Jurkat, Clone E6-1 (cell line): Measurements from ENCODE around the gene ABITRAM.

ENCODE experiments used
- DNase-seq: peaks from one replicate; pipeline ENCODE4 v3.0.0-alpha.2; 2011; ENCODE audit warnings: low read depth, low spot score
- H3K4me3 ChIP-seq: 2 replicates; pipeline ENCODE4 v1.5.1; 2011; ENCODE audit warnings: mild to moderate bottlenecking, low read length, control low read depth, moderate library complexity

Gene ABITRAM

DNA sequence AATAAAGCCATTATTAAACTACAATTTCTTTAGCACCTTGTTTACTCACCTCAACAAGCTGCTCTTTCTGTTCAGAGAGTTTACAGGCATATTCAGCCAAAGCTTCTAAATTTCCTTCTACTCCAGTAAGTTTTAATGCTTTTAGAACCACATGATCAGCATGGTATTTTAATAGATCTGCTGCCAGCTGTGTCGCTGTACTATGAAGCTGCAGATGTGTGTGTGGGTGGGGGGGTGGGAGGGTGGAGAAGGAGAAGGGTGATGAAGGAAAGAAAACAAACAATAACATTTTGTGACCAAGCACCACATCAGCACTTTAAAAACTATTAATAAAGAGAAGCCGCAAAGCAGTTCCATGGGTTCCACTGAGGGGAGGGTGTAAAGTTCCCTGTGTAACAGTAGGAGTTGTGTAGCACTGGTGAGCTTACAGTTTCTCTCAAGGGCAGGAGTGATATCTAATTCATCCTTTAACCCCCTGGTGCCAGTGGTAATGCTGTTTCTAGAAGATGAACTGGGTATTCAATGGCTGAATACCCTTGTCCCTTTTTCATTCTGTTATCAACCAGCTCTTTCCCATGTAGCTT is 38.5 kb downstream of the ABITRAM start:
- no peak for DNase-seq

GRCh38 chr9:108973895-108974294 is 39.7 kb downstream of the ABITRAM start:
- H3K4me3 ChIP-seq, result no peak overlapping the region
- DNase-seq, result no peak

More for the DNA sequence above, 38.5 kb downstream of the ABITRAM start:
- no peak overlapping the region for H3K4me3 ChIP-seq

DNA sequence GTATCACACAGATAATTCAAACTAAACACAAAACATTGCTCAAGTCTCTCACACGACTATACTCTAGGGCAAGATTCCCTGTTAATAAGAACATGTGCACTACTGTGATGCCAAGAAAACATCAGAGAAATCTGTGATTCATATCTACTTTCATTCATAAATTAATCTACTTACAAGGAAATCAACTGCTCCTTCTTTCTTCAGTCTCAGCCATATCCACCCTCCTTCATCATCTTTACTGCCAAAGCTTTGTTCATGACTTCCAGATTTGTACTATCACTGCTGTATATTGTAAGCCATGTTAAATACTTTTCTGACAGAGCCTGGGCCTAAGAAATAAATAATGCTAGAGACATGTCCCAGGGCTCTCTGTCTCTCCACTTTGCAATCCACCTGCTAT is 44.0 kb downstream of the ABITRAM start:
- no peak for DNase-seq
- no peak overlapping the region for H3K4me3 ChIP-seq

- no peak overlapping the region for H3K4me3 ChIP-seq
- no peak for DNase-seq
These were observed 46.7 kb downstream of the ABITRAM start for GRCh38 chr9:108980893-108981292.

DNA sequence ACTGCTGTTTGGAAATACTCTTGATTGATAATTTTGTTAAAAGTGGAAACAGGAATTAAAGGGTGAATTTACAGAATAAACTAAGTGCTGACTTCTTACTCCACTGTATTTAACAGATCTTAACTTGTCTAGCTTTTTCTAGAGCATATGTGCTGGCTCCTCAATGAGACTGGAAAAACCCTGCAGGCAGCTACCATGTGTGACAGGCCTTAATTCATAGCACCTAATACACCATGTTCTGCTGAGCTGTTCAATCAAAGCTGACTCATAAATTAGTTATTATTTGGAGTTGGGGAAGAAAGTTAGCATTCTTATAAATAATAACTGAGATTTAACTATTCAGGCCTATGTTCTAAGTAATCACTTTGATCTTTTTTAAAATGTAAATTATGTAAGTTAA is 49.7 kb downstream of the ABITRAM start:
- H3K4me3 ChIP-seq, result no peak overlapping the region
- no peak for DNase-seq
